ENCODE data around the gene RTTN.

GRCh38 chr18:70172225-70172624 lies 33.3 kb downstream of the RTTN start:
- no peak for TF ChIP-seq SMARCB1 (IDR thresholded peaks at IDR 0.05; ENCODE audit: insufficient read length, low read depth)
- no peak for TF ChIP-seq CHD2 (IDR thresholded peaks at IDR 0.05; ENCODE audit: low read depth, low read length)
- TF ChIP-seq CGGBP1 (CRISPR knock-in tag; IDR thresholded peaks at IDR 0.05) = no peak
- no peak for TF ChIP-seq SUPT5H (IDR thresholded peaks at IDR 0.05)
- no peak for TF ChIP-seq TBP (optimal IDR thresholded peaks at IDR 0.05; ENCODE audit: low read depth, low read length)
- TF ChIP-seq CBX3 (IDR thresholded peaks at IDR 0.05; ENCODE audit: borderline replicate concordance in 1 of 2, low read length in 2 of 2) = no peak
- no peak for TF ChIP-seq ZBTB33 (CRISPR knock-in tag; IDR thresholded peaks at IDR 0.05)
- no peak for TF ChIP-seq ARID2 (IDR thresholded peaks at IDR 0.05)
- no peak for TF ChIP-seq ZNF324 (CRISPR knock-in tag; IDR thresholded peaks at IDR 0.05)
- no peak for TF ChIP-seq CBX8 (IDR thresholded peaks at IDR 0.05; ENCODE audit: borderline replicate concordance, extremely low read depth, low read depth, low read length, poor library complexity, severe bottlenecking)
- TF ChIP-seq ETS1 (conservative IDR thresholded peaks at IDR 0.05; ENCODE audit: control insufficient read depth, low read depth, low read length) = no peak
- TF ChIP-seq TRIM28 (IDR thresholded peaks at IDR 0.05) = no peak
